Measurements from ENCODE around the gene FGA.

DNA sequence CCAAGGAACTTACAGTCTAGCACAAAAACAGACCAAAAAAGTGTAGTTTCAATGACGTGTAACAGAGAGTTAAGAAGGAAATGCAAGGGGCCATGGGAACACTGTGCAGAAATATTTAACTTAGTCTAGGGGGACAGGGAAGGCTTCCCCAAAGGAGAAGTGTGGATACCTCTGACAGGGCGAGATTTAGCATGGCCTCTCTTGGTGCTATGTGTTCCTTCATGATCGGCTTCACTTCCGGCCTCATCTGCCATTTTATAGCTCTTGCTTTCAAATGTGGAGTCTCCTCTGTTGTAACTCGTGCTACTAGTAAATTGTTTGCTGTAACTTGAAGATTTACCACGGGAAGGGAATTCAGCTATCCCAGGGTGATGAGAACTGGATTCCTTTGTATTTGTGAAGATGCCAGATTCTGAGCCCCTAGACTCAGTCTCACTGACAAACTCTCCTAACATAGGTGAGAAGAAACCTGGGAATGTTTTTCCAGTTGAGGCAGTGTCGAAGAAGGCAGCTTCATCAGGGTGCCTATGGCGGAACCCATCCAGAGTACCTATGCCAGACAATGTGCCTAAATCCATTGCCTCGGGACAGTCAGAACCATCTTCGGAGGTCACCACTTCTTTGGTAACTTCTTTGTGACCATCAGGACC lies 5.0 kb downstream of the FGA start:
- TF ChIP-seq RCOR1 (IDR thresholded peaks at IDR 0.05; ENCODE audit: low read length) = no peak
- no peak for TF ChIP-seq ELF1 (IDR thresholded peaks at IDR 0.05)
- TF ChIP-seq REST (IDR thresholded peaks at IDR 0.05; ENCODE audit: low read depth, low read length) = no peak
- TF ChIP-seq CTCF (IDR thresholded peaks at IDR 0.05) = no peak
- TF ChIP-seq FOXM1 (IDR thresholded peaks at IDR 0.05; ENCODE audit: low read depth) = no peak
